GM18861 (cell line): Measurements from ENCODE around the gene COL4A6.
"Not testable (repeated sequence)": the region's sequence is repeated elsewhere in the genome, so short reads cannot be mapped to it uniquely, and the experiment has no call there.

Experiments
- ATAC-seq: cut with Tn5 transposase; IDR thresholded peaks from one replicate; pipeline ENCODE4 v1.9.1; 2021; ENCODE audit not compliant: unreplicated experiment

The COL4A6 gene

GRCh38 chrX:108438110-108438623 is at the start of gene COL4A6:
TSS of gene COL4A6 (minus strand) at chrX:108438422. CDS start at chrX:108438196, 226 bp downstream.
- no peak for ATAC-seq

DNA sequence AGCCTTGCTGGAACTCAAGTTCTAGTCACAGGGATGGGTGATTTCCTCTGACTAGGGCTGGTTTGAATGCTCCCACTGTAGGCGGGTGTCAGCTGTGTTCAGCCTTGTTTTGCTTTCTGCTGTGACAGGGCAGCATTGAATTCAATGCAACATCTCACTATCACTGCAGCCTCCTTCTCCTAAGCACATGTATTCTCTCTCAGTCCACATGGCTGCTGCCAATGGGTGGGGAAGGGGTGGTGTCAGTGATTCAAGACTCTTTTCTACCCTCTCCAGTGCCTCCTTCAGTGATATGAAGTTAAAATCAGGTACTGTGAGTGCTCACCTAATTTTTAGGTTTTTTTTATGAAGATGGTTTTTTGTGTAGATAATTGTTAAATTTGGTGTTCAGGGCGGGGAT is 47.7 kb upstream of the COL4A6 start:
- no peak for ATAC-seq

DNA sequence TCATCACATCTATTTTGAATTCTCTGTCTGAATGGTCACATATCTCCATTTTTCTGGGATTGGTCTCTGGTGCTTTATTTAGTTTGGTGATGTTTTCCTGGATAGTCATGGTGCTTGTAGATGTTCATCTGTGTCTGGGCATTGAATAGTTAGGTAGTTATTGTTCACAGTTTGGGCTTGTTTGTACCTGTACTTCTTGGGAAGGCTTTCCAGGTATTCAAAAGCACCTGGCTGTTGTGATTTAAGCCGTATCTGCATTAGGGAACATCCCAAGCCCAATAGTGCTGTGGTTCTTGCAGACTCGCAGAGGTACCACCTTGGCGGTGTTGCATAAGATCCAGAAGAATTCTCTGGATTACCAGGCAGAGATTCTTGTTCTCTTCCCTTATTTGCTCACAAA is 46.0 kb upstream of the COL4A6 start:
- no peak for ATAC-seq

DNA sequence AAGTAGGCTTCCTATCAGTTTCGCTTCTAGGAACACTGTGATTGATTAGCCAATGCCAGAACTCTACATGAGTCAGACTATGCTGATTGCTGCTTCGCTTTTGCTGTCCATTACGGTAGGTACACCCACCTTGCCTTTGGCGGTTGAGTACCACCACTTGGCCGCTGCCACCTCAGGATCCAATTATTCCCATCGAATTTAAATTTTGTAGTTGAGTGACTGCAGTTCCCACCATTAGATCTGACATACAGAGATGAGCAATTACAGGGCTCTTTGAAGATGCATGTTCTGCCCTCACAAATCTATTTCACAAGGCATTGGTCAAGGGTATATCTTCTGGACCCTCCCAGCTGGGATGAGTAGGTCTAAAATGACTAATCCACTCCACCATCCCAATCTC is 43.3 kb upstream of the COL4A6 start:
- ATAC-seq = not testable (repeated sequence)

DNA sequence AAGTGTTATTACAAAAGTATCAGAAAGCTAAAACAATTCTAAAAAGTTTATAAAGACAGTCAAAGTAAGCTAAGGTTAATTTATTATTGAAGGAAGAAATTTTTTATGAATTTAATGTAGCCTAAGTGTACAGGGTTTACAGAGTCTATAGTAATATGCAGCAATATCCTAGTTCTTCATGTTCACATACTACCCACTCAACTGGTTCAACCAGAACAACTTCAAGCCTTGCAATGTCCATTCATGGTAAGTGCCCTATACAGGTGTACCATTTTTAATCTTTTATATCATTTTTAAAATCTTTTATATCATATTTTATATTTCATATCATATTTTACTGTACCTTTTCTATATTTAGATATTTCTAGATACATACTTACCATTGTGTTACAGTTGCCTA is 35.8 kb upstream of the COL4A6 start:
- ATAC-seq = no peak

DNA sequence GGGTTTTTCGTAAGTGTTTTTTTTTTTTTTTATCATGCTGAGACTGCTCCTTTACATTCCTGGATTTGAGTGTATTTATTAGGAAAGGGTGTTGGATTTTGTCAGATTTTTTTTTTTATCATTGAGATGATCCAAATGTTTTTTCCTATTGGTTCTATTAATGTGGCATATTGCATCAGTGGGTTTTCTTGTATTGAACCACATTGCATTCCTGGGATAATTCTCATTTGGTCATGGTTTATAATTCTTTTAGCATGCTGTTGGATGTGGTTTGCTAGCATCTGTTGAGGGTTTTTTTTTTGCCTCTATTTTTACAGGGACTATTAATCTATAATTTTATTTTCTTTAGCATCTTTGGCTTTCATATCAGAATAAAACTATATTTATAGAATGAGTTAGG is 30.3 kb upstream of the COL4A6 start:
- ATAC-seq = no peak

- ATAC-seq = no peak
These were observed 26.4 kb upstream of the COL4A6 start for GRCh38 chrX:108464604-108465003.

DNA sequence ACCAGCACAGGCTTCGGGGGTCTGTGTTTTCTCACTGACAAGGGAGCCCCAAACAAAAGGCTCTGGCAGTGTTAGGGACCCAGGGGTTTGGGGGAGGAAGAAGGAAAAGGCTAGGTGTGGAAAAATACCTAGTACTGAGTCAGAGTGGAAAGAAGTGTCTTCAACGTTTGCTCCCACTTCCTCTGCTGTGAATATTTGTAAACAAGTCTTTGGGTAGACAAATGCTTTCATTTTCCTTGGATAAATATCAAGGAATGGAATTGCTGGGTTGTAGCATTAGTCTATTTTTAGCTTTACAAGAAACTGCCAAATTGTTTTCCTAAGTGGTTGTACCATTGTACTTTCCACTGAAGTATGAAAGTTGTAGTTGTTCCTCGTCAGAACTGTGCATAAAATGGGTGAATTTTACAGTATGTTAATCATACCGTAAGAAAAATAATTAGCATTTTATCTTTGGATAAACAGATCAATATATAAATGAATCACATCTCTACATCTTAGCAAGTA is 18.8 kb upstream of the COL4A6 start:
- no peak for ATAC-seq

GRCh38 chrX:108453841-108454240 is 15.6 kb upstream of the COL4A6 start:
- ATAC-seq = no peak

DNA sequence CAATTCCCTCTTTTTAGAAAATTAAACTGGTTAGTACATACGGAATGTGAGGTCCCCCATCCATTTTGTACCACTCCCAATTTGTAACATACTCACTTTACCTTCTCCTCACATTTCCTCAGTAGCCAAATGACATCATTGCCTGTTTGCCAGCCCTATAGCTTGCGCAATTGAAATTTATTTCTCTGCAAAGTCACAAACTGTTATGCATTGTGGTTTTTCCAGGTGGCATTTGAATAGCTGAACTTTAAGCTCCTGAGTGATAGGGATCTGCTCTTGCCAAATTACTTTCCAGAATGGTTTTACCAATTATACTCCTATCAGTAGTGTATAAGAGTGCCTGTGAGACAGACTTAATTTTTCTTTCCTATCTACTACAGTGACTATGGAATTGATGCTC is 9.1 kb upstream of the COL4A6 start:
- ATAC-seq = no peak

DNA sequence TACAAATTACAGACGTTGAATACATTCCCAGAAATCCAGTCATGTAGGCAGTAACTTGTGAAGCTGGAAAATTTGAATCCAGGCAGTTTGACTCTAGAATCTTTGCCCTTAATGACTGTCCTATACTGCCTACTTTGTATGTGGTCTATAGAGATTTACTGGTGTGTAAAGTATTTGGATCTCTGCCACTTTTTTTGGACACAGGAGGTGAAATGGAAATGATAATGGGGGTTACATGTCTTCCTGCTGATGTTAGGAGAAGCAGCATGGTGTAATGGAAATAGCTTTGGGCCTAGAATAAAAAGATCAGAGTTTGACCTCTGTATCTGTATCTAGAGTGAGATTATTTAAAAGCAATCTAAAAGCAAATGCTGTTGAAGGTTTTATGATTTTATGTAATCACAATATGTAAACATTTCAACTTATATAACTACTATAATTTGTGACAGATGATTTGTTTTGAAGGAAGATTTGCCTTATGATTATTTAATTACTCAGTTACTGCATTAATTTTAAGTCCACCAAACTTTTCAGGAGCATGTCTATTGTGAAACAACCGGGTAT is 4.8 kb upstream of the COL4A6 start:
- ATAC-seq = no peak

GRCh38 chrX:108439961-108440696 is 1.9 kb upstream of the COL4A6 start:
- ATAC-seq = no peak

DNA sequence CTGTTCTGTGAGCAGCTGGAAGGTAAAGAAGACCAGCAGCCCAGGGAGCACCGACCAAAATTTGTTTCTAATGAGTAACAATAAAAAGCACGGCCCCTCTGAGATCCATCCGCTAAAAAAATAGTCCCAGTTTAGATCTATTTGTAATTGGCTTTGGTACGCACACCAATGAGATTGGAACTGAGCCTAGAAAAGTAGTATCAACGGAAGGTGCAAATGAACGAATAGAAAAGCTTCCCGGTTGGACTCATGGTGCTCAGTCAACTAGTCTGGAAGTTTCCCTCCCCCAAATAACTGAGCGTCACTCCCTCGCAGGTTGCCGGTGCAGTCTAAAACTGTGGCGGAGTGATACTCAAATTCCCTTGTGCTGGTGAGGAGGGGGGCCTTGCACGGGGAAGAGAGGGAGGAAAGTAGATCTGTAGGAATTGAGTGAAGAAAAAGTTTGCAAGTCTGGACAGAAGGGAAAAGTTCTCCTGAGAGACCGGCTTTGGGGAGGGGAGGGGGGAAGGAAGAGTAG is 1.3 kb upstream of the COL4A6 start, which contains the start of gene COL4A5:
Gene COL4A5, plus strand, starts transcription at position 413 of the 517 bp plus-strand sequence. CDS start 288 bp downstream, outside the sequence.
- no peak for ATAC-seq

DNA sequence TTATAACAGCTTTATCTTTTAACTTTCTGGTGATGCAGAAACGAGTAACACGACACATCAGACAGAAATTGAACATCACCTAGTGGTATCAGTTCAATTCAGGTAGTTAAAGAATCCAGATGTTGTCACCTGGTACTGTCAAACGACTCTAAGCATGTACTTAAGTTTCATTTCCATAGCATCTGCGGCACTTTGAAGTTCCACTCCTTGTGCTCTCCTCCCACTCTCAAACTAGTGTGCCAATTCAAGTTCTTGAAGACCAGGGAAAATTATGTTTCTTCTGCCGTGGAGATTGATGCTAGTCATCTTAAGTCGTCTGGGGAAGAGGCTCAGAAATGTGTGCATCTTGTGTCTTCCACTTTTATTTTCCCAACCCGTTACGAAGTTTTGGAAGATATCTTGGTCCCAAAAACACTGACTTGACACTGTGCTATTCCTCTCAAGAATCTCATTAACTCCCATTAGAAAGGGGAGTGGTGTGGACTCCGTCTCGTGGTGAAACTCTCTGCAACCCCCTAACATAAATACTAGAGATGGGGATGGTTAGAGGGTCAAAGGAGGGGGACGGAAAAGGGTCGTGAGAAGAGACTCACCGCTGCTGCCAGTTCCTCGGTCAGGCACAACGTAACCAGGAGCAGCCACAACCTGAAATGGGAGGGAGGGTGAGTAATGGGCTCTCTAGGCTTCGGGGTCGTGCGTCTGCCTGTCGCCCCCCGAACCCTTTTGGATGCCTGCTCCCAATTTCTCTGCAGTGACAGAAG is 693 bp downstream of the COL4A6 start:
- no peak for ATAC-seq

DNA sequence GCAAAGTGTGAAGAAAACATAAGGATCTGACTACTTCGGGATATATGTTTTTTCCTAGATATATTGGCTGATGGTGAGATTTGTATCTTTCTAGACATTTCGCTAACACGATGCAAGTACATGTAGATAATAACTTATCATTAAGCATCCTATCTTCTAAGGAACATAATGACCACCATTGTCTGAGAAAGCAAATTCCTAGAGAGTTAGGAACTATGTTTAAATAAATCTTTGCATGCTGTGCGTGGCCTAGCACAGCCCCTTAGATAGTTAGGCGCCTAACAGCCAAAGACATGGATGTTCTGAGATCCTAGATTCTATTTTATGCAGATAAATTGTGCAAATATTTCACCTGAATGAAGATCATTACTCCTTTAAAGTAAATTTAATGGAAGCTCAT is 3.0 kb downstream of the COL4A6 start:
- no peak for ATAC-seq

GRCh38 chrX:108426262-108426661 is 12.0 kb downstream of the COL4A6 start:
- ATAC-seq = no peak

GRCh38 chrX:108420481-108420880 is 17.7 kb downstream of the COL4A6 start:
- no peak for ATAC-seq

- ATAC-seq = no peak
These were observed 18.8 kb downstream of the COL4A6 start for GRCh38 chrX:108419401-108419800.

- no peak for ATAC-seq
These were observed 21.0 kb downstream of the COL4A6 start for GRCh38 chrX:108417257-108417656.

DNA sequence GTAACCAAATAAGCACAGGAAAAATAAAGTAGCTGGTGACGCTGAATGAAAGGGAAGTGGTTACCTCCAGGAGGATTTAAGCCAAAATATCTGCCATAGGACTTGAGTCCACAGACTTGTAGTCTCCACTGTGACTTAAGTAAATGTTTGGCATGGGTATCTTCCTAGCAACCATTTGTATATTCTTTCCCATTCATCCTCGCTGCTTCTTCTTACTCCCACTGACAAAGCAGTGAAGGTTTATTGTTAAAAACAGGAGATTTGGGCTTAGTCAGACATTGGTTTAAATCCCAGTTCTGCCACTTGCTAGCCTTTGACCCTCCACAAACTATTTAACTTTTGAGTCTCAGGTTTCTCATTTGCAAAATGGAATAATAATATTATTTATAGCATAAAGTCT is 22.3 kb downstream of the COL4A6 start:
- ATAC-seq = no peak

DNA sequence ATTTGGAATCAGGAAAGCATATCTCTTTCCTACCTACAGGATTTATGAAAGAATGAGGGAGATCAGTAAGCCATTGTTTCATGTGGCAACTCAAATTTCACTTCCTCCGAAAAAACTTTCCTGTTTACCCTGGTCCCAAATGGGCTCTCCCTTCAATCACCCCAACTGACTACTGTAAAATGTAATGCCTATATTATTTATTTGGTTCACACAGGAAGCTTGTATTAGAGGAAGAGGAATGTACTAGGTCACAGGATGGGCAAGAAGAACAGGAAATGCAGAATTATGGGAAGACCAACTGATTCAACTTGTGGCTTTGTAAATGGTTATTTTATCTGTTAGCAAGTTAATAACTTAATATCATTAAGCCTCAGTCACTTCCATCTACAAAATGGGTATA is 23.1 kb downstream of the COL4A6 start:
- ATAC-seq = no peak
